ENCODE results near the gene MDN1. TPM values are rescaled to one million over a fixed set of nuclear protein-coding genes. Genes with fewer than 3 reads are reported as not detected.

The MDN1 gene
- total and polyA plus RNA-seq, 4 donors, result 10.1 to 37.1 (median 22.8) TPM

GRCh38 chr6:89689732-89690131, 129.9 kb downstream of the MDN1 start:
- no peak overlapping the region for H3K27ac ChIP-seq (ENCODE audit: low read depth in 1 of 2, low read length in 2 of 2)
- H3K9me3 ChIP-seq (ENCODE audit: control insufficient read depth, low read length), result no peaks in the 10 kb centered on the region
- H3K4me3 ChIP-seq (ENCODE audit: low read length in 2 of 2), result no peak overlapping the region
- no peaks in the 10 kb centered on the region for H3K4me1 ChIP-seq (ENCODE audit: control insufficient read depth in 1 of 2, insufficient read depth in 2 of 2, low read length in 2 of 2)
- no peaks in the 10 kb centered on the region for H3K27me3 ChIP-seq (ENCODE audit: control insufficient read depth in 1 of 2, insufficient read depth in 2 of 2, low read length in 1 of 2)
- H3K36me3 ChIP-seq (ENCODE audit: control insufficient read depth in 1 of 2, insufficient read depth in 2 of 2, low read length in 1 of 2), result peaks cover 5 to 19% of the 10 kb centered on the region in 2 donors
- WGBS, 2 donors, result 59 to 60% methylated on average over 5 of the region's 5 CpGs
- DNase-seq, result no peak
- intact Hi-C loops (cut with DNase I), result no loop called here
- peak; percentile 44 for ATAC-seq (ENCODE audit: low FRiP score)

DNA sequence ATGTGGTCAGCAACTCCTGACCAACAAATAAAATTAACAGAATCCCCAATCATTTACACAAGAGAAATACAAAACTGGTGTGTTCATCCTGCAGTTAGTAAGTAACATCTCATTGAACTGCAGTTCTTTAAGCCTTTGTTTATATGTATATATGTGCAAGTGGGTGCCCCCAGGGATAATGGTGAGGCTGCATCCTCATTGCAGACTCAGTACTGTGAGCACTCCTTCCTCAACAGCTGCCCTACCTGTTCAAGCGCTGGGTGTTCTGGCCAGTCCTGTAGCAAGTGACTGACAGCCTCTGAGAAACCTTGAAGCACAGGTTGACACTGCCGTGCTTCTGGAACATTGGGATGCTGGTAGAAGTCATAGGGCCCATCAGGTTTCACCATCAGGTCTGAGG, 131.3 kb downstream of the MDN1 start:
- no peak overlapping the region for H3K27ac ChIP-seq (ENCODE audit: low read depth in 1 of 2, low read length in 2 of 2)
- DNase-seq, result no peak
- no peaks in the 10 kb centered on the region for H3K4me1 ChIP-seq (ENCODE audit: control insufficient read depth in 1 of 2, insufficient read depth in 2 of 2, low read length in 2 of 2)
- no peak for ATAC-seq (ENCODE audit: low FRiP score)
- intact Hi-C loops (cut with DNase I), result no loop called here
- H3K4me3 ChIP-seq (ENCODE audit: low read length in 2 of 2), result no peak overlapping the region
- H3K36me3 ChIP-seq (ENCODE audit: control insufficient read depth in 1 of 2, insufficient read depth in 2 of 2, low read length in 1 of 2), result peaks cover 2 to 18% of the 10 kb centered on the region in 2 donors
- H3K9me3 ChIP-seq (ENCODE audit: control insufficient read depth, low read length), result no peaks in the 10 kb centered on the region
- WGBS, 2 donors, result 94 to 98% methylated on average over 2 of the region's 2 CpGs
- no peaks in the 10 kb centered on the region for H3K27me3 ChIP-seq (ENCODE audit: control insufficient read depth in 1 of 2, insufficient read depth in 2 of 2, low read length in 1 of 2)

DNA sequence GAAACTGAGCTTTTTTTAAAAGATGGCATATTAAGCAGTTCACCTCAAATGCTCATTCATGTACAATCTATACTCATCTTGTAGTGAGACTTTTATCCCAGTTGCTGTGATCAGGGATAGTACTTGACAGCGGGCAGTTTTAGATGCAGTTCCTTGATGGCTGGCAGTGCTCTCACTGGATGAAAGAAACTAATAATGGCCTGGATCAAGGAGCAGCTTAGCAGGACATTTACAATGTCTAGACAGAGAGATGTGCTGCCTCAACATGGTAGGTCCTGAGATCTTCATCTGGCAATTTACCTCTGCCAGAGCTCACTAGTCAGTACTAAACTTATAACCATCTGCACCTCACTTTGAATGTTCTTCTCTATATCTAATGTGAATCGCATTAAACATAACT, 134.3 kb downstream of the MDN1 start:
- H3K9me3 ChIP-seq (ENCODE audit: control insufficient read depth, low read length), result no peaks in the 10 kb centered on the region
- WGBS, 2 donors, result 98 to 99% methylated on average over 2 of the region's 2 CpGs
- H3K27ac ChIP-seq (ENCODE audit: low read depth in 1 of 2, low read length in 2 of 2), result no peak overlapping the region
- intact Hi-C loops (cut with DNase I), result no loop called here
- H3K36me3 ChIP-seq (ENCODE audit: control insufficient read depth in 1 of 2, insufficient read depth in 2 of 2, low read length in 1 of 2), result peaks cover 2 to 14% of the 10 kb centered on the region in 2 donors
- no peak overlapping the region for H3K4me3 ChIP-seq (ENCODE audit: low read length in 2 of 2)
- no peaks in the 10 kb centered on the region for H3K4me1 ChIP-seq (ENCODE audit: control insufficient read depth in 1 of 2, insufficient read depth in 2 of 2, low read length in 2 of 2)
- H3K27me3 ChIP-seq (ENCODE audit: control insufficient read depth in 1 of 2, insufficient read depth in 2 of 2, low read length in 1 of 2), result no peaks in the 10 kb centered on the region
- DNase-seq (no peak), ATAC-seq (ENCODE audit: low FRiP score) (no peak)

DNA sequence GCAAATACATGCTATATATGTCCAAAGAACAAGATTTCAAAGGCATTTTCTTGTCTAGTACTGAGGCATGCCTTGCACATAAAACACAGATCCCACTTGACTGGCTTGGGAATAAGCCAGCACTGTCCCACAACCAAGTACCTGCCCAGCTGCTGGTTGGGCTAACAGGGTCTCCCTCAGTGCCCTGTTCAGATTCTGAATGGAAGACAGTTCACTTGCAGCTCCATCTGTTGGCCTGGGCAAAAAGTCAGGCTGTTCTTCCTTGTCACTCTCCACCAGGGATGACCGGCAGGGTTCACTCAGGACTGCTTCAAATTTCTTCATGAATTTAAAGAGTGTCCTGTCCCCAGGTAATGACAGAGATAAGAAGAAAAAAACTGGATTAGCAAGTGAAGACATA, 136.6 kb downstream of the MDN1 start:
- H3K27ac ChIP-seq (ENCODE audit: low read depth in 1 of 2, low read length in 2 of 2), result no peak overlapping the region
- no peak for ATAC-seq (ENCODE audit: low FRiP score)
- H3K9me3 ChIP-seq (ENCODE audit: control insufficient read depth, low read length), result no peaks in the 10 kb centered on the region
- 91 to 94% methylated on average over 1 of the region's 1 CpG for WGBS, 2 donors
- H3K27me3 ChIP-seq (ENCODE audit: control insufficient read depth in 1 of 2, insufficient read depth in 2 of 2, low read length in 1 of 2), result no peaks in the 10 kb centered on the region
- no peak for DNase-seq
- intact Hi-C loops (cut with DNase I), result no loop called here
- no peaks in the 10 kb centered on the region for H3K4me1 ChIP-seq (ENCODE audit: control insufficient read depth in 1 of 2, insufficient read depth in 2 of 2, low read length in 2 of 2)
- H3K4me3 ChIP-seq (ENCODE audit: low read length in 2 of 2), result no peak overlapping the region
- peaks cover 2 to 14% of the 10 kb centered on the region in 2 donors for H3K36me3 ChIP-seq (ENCODE audit: control insufficient read depth in 1 of 2, insufficient read depth in 2 of 2, low read length in 1 of 2)

DNA sequence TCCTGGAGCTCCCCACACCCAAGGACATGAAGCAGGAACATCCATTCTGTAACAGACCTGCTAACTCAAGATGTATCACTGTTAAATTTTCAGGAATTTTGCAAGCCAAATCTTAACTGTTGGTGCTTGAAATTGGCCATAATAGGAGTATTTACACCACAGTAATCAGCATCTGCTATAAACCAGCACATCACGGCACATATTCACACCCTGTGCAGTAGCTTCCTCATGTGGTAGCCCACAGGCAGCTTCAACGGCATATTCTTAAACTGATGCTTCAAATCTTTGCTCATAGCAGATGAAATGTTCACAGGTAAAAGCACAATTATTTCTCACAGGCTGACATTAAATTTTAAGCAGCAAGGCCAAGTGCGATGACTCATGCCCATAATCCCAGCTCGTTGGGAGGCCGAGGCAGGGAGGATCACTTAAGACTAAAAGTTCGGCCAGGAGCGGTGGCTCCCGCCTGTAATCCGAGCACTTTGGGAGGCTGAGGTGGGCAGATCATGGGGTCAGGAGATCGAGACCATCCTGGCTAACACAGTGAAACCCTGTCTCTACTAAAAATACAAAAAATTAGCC, 137.5 kb downstream of the MDN1 start:
- DNase-seq (no peak), ATAC-seq (ENCODE audit: low FRiP score) (no peak)
- peaks cover 2 to 14% of the 10 kb centered on the region in 2 donors for H3K36me3 ChIP-seq (ENCODE audit: control insufficient read depth in 1 of 2, insufficient read depth in 2 of 2, low read length in 1 of 2)
- H3K27ac ChIP-seq (ENCODE audit: low read depth in 1 of 2, low read length in 2 of 2), result no peak overlapping the region
- 96 to 97% methylated on average over 10 of the region's 10 CpGs for WGBS, 2 donors
- no peak overlapping the region for H3K4me3 ChIP-seq (ENCODE audit: low read length in 2 of 2)
- H3K4me1 ChIP-seq (ENCODE audit: control insufficient read depth in 1 of 2, insufficient read depth in 2 of 2, low read length in 2 of 2), result no peaks in the 10 kb centered on the region
- intact Hi-C loops (cut with DNase I), result no loop called here
- H3K27me3 ChIP-seq (ENCODE audit: control insufficient read depth in 1 of 2, insufficient read depth in 2 of 2, low read length in 1 of 2), result no peaks in the 10 kb centered on the region
- no peaks in the 10 kb centered on the region for H3K9me3 ChIP-seq (ENCODE audit: control insufficient read depth, low read length)

- no peaks in the 10 kb centered on the region for H3K27me3 ChIP-seq (ENCODE audit: control insufficient read depth in 1 of 2, insufficient read depth in 2 of 2, low read length in 1 of 2)
- ATAC-seq (ENCODE audit: low FRiP score) (no peak), DNase-seq (no peak)
- H3K4me3 ChIP-seq (ENCODE audit: low read length in 2 of 2), result no peak overlapping the region
- H3K36me3 ChIP-seq (ENCODE audit: control insufficient read depth in 1 of 2, insufficient read depth in 2 of 2, low read length in 1 of 2), result peaks cover 2 to 8% of the 10 kb centered on the region in 2 donors
- peaks cover 0 to 2% of the 10 kb centered on the region in 2 donors for H3K4me1 ChIP-seq (ENCODE audit: control insufficient read depth in 1 of 2, insufficient read depth in 2 of 2, low read length in 2 of 2)
- H3K27ac ChIP-seq (ENCODE audit: low read depth in 1 of 2, low read length in 2 of 2), result no peak overlapping the region
- intact Hi-C loops (cut with DNase I), result no loop called here
- 71 to 84% methylated on average over 7 of the region's 7 CpGs for WGBS, 2 donors
- H3K9me3 ChIP-seq (ENCODE audit: control insufficient read depth, low read length), result no peaks in the 10 kb centered on the region
These were observed 139.0 kb downstream of the MDN1 start for GRCh38 chr6:89680551-89680950.

GRCh38 chr6:89680150-89680549, 139.4 kb downstream of the MDN1 start:
- H3K36me3 ChIP-seq (ENCODE audit: control insufficient read depth in 1 of 2, insufficient read depth in 2 of 2, low read length in 1 of 2), result peaks cover 2 to 6% of the 10 kb centered on the region in 2 donors

GRCh38 chr6:89679215-89680120, 140.1 kb downstream of the MDN1 start:
- Histone ChIP-seq H3K36me3 (ENCODE audit: control insufficient read depth in 1 of 2, insufficient read depth in 2 of 2, low read length in 1 of 2) (peaks cover 0 to 5% of the 10 kb centered on the region in 2 donors), H3K4me1 (ENCODE audit: control insufficient read depth in 1 of 2, insufficient read depth in 2 of 2, low read length in 2 of 2) (peaks cover 0 to 2% of the 10 kb centered on the region in 2 donors), H3K27me3 (ENCODE audit: control insufficient read depth in 1 of 2, insufficient read depth in 2 of 2, low read length in 1 of 2) (no peaks in the 10 kb centered on the region), H3K4me3 (ENCODE audit: low read length in 2 of 2) (no peak overlapping the region), H3K9me3 (ENCODE audit: control insufficient read depth, low read length) (no peaks in the 10 kb centered on the region), H3K27ac (ENCODE audit: low read depth in 1 of 2, low read length in 2 of 2) (no peak overlapping the region)
- DNase-seq (no peak), ATAC-seq (ENCODE audit: low FRiP score) (no peak)
- intact Hi-C loops (cut with DNase I), result no loop called here
- 74 to 76% methylated on average over 6 of the region's 6 CpGs for WGBS, 2 donors

More at GRCh38 chr6:89680150-89680549, 139.4 kb downstream of the MDN1 start:
- DNase-seq, result no peak
- no peak overlapping the region for H3K27ac ChIP-seq (ENCODE audit: low read depth in 1 of 2, low read length in 2 of 2)
- intact Hi-C loops (cut with DNase I), result no loop called here
- H3K27me3 ChIP-seq (ENCODE audit: control insufficient read depth in 1 of 2, insufficient read depth in 2 of 2, low read length in 1 of 2), result no peaks in the 10 kb centered on the region
- no peak for ATAC-seq (ENCODE audit: low FRiP score)
- H3K9me3 ChIP-seq (ENCODE audit: control insufficient read depth, low read length), result no peaks in the 10 kb centered on the region
- H3K4me3 ChIP-seq (ENCODE audit: low read length in 2 of 2), result no peak overlapping the region
- peaks cover 0 to 2% of the 10 kb centered on the region in 2 donors for H3K4me1 ChIP-seq (ENCODE audit: control insufficient read depth in 1 of 2, insufficient read depth in 2 of 2, low read length in 2 of 2)
- 79 to 81% methylated on average over 2 of the region's 2 CpGs for WGBS, 2 donors

DNA sequence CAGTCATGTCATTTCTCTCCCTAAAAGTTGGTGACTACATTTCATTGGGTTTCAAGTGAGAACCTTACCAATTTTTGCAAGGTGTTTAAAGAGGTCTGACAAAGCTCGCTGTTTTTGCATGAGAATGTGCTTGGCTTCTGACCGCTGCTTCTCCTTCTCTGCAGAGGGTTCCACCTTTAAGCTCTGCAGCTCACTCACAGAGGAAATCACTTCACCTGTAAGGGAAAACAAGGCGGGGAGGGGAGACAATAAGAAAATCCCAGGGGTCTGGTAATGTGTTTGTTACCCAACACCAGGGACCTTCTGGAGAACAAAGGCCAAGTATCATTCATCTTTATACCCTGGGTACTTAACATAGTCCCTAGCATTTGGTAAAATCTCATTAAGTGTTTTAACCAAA, 141.1 kb downstream of the MDN1 start:
- 94 to 97% methylated on average over 3 of the region's 3 CpGs for WGBS, 2 donors
- Histone ChIP-seq H3K36me3 (ENCODE audit: control insufficient read depth in 1 of 2, insufficient read depth in 2 of 2, low read length in 1 of 2) (peaks cover 0 to 9% of the 10 kb centered on the region in 2 donors), H3K4me1 (ENCODE audit: control insufficient read depth in 1 of 2, insufficient read depth in 2 of 2, low read length in 2 of 2) (peaks cover 0 to 2% of the 10 kb centered on the region in 2 donors), H3K4me3 (ENCODE audit: low read length in 2 of 2) (no peak overlapping the region), H3K9me3 (ENCODE audit: control insufficient read depth, low read length) (no peaks in the 10 kb centered on the region), H3K27me3 (ENCODE audit: control insufficient read depth in 1 of 2, insufficient read depth in 2 of 2, low read length in 1 of 2) (no peaks in the 10 kb centered on the region), H3K27ac (ENCODE audit: low read depth in 1 of 2, low read length in 2 of 2) (no peak overlapping the region)
- ATAC-seq (ENCODE audit: low FRiP score) (no peak), DNase-seq (no peak)
- intact Hi-C loops (cut with DNase I), result no loop called here

Data from aorta (tissue), 5 donors.